HepG2 (cell line): ENCODE results near the gene MOG. TPM values are rescaled to one million over a fixed set of nuclear protein-coding genes. Genes with fewer than 3 reads are reported as not detected.

Experiments
- GABPA ChIP-seq, 2 experiments: IDR thresholded peaks; 2 replicates each; pipeline ENCODE4 v1.6.1; 2011 to 2016; ENCODE audit warnings: low read depth in 2 of 2, low read length in 1 of 2, missing biosample characterization in 1 of 2, missing genetic modification characterization in 1 of 2
- HMG20B ChIP-seq: conservative IDR thresholded peaks from 2 replicates; pipeline ENCODE4 v1.6.1; 2016; ENCODE audit warnings: missing genetic modification reagents, missing compliant biosample characterization
- IKZF1 ChIP-seq: fragments of 450-650 bp; IDR thresholded peaks from 2 replicates; pipeline ENCODE4 v1.7.1; 2016
- KDM1A ChIP-seq: IDR thresholded peaks from 2 replicates; pipeline ENCODE4 v1.6.1; 2016; ENCODE audit warnings: missing compliant biosample characterization
- KDM4B ChIP-seq: sonication (generic); formaldehyde crosslinking; IDR thresholded peaks from 2 replicates; pipeline ENCODE4 v1.4.0; 2020; ENCODE audit warnings: missing genetic modification reagents
- MIER2 ChIP-seq: IDR thresholded peaks from 2 replicates; pipeline ENCODE4 v1.6.1; 2016; ENCODE audit warnings: missing biosample characterization, missing genetic modification reagents
- PAXIP1 ChIP-seq: sonication (generic); formaldehyde crosslinking; conservative IDR thresholded peaks from 2 replicates; pipeline ENCODE4 v1.4.0; 2020; ENCODE audit warnings: mild to moderate bottlenecking, missing genetic modification reagents, moderate library complexity
- SIN3A ChIP-seq: IDR thresholded peaks from 2 replicates; pipeline ENCODE4 v1.6.1; 2011; ENCODE audit warnings: low read depth, mild to moderate bottlenecking, control low read depth, low read length, borderline replicate concordance
- SP4 ChIP-seq: sonication (generic); formaldehyde crosslinking; IDR thresholded peaks from 2 replicates; pipeline ENCODE4 v1.8.1; 2023; ENCODE audit warnings: mild to moderate bottlenecking, missing genetic modification reagents
- STAG1 ChIP-seq: sonication (generic); formaldehyde crosslinking; IDR thresholded peaks from 2 replicates; pipeline ENCODE4 v1.4.0; 2020; ENCODE audit warnings: missing genetic modification reagents
- ZBTB8A ChIP-seq: sonication (generic); formaldehyde crosslinking; IDR thresholded peaks from 2 replicates; pipeline ENCODE4 v1.4.0; 2020; ENCODE audit warnings: mild to moderate bottlenecking, low read depth, missing genetic modification reagents, borderline replicate concordance
- ZFP36L2 ChIP-seq: sonication (generic); formaldehyde crosslinking; IDR thresholded peaks from 2 replicates; pipeline ENCODE4 v1.4.0; 2020; ENCODE audit warnings: missing genetic modification reagents
- ZNF17 ChIP-seq: sonication (generic); formaldehyde crosslinking; IDR thresholded peaks from 2 replicates; pipeline ENCODE4 v1.5.0; 2020; ENCODE audit warnings: mild to moderate bottlenecking, missing genetic modification reagents
- ZNF225 ChIP-seq: sonication (generic); formaldehyde crosslinking; IDR thresholded peaks from 2 replicates; pipeline ENCODE4 v1.4.0; 2020; ENCODE audit warnings: mild to moderate bottlenecking, missing genetic modification reagents
- ZNF230 ChIP-seq: sonication (generic); formaldehyde crosslinking; IDR thresholded peaks from 2 replicates; pipeline ENCODE4 v1.4.0; 2020; ENCODE audit warnings: mild to moderate bottlenecking, missing genetic modification reagents
- ZNF256 ChIP-seq: sonication (generic); formaldehyde crosslinking; conservative IDR thresholded peaks from 2 replicates; pipeline ENCODE4 v1.4.0; 2020; ENCODE audit warnings: missing genetic modification reagents
- ZNF34 ChIP-seq: sonication (generic); formaldehyde crosslinking; IDR thresholded peaks from 2 replicates; pipeline ENCODE4 v1.4.0; 2020; ENCODE audit warnings: mild to moderate bottlenecking, missing genetic modification reagents, borderline replicate concordance
- ZNF44 ChIP-seq: sonication (generic); formaldehyde crosslinking; IDR thresholded peaks from 2 replicates; pipeline ENCODE4 v1.5.1; 2020; ENCODE audit warnings: mild to moderate bottlenecking, missing genetic modification reagents
- ZNF552 ChIP-seq: sonication (generic); formaldehyde crosslinking; IDR thresholded peaks from 2 replicates; pipeline ENCODE4 v1.9.0; 2022; ENCODE audit warnings: missing genetic modification reagents, mild to moderate bottlenecking, borderline replicate concordance
- ZNF747 ChIP-seq: sonication (generic); formaldehyde crosslinking; IDR thresholded peaks from 2 replicates; pipeline ENCODE4 v1.8.1; 2023; ENCODE audit warnings: missing genetic modification reagents, mild to moderate bottlenecking, borderline replicate concordance
- polyA plus RNA-seq, 8 experiments: library from polyadenylated mRNA; depleted of rRNA in 3 of 8; stranded (reverse) in 7 of 8; unstranded in 1 of 8; fragments of >200 nt; fragmentation: Illumina TruSeq in 4 of 8; extraction: Trizol in 4 of 8; gene quantifications; 2 replicates each; pipeline versions ENCODE4 v1.2.1 to v1.2.3, GENCODE V29; 2011 to 2016; ENCODE audit warnings: low read depth in 4 of 8, missing spikeins in 1 of 8, mixed read lengths in 1 of 8; ENCODE audit not compliant: insufficient read depth in 1 of 8
- total RNA-seq, 5 experiments: library from RNA; depleted of rRNA; stranded (reverse); fragments of >200 nt; fragmentation: Illumina TruSeq; extraction: Trizol; gene quantifications; 2 replicates each; pipeline ENCODE4 v1.2.3, GENCODE V29; 2016; ENCODE audit warnings: low read depth in 1 of 5
- TF ChIP-seq, protein P1 (sequence below): sonication (generic); formaldehyde crosslinking; IDR thresholded peaks from 2 replicates; pipeline ENCODE4 v1.4.0; 2020; ENCODE audit warnings: missing genetic modification reagents, low read depth, mild to moderate bottlenecking, borderline replicate concordance
- TF ChIP-seq, protein P2 (sequence below): sonication (generic); formaldehyde crosslinking; IDR thresholded peaks from 2 replicates; pipeline ENCODE4 v1.8.1; 2023; ENCODE audit warnings: mild to moderate bottlenecking, inconsistent platforms, moderate library complexity, missing genetic modification reagents, borderline replicate concordance
- TF ChIP-seq, protein P3 (sequence below): sonication (generic); formaldehyde crosslinking; IDR thresholded peaks from 2 replicates; pipeline ENCODE4 v1.4.0; 2020; ENCODE audit warnings: mild to moderate bottlenecking, missing genetic modification reagents

The MOG gene
- total and polyA plus RNA-seq, 2 of the 13 experiments (the other 11 are each of a cell fraction or from before 2014, with no cell fraction given), result not detected

- TF ChIP-seq PAXIP1, result no peak
- no peak for TF ChIP-seq ZNF230 (CRISPR knock-in tag)
- no peak for TF ChIP-seq ZNF747 (CRISPR knock-in tag)
- 0 out of 2 replicates have a peak, but pooled peaks have one; percentile 8 for TF ChIP-seq STAG1 (CRISPR knock-in tag)
- TF ChIP-seq, protein P1, sequence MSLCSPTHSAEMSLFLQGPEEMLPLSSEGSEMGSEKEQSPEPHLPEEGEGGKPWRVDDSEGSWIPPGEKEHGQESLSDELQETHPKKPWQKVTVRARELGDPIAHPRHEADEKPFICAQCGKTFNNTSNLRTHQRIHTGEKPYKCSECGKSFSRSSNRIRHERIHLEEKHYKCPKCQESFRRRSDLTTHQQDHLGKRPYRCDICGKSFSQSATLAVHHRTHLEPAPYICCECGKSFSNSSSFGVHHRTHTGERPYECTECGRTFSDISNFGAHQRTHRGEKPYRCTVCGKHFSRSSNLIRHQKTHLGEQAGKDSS (CRISPR knock-in tag), result no peak; the same call in 1 of the 2 replicates
- TF ChIP-seq ZNF225 (CRISPR knock-in tag), result no peak
- TF ChIP-seq ZNF17 (CRISPR knock-in tag), result no peak
- 0 out of 2 replicates have a peak, but pooled peaks have one; percentile 51 for TF ChIP-seq ZNF256
- TF ChIP-seq MIER2 (CRISPR knock-in tag), result no peak
- no peak for TF ChIP-seq ZBTB8A (CRISPR knock-in tag)
- no peak for TF ChIP-seq HMG20B (CRISPR knock-in tag)
- no peak for TF ChIP-seq KDM4B (CRISPR knock-in tag)
- TF ChIP-seq, protein P2, sequence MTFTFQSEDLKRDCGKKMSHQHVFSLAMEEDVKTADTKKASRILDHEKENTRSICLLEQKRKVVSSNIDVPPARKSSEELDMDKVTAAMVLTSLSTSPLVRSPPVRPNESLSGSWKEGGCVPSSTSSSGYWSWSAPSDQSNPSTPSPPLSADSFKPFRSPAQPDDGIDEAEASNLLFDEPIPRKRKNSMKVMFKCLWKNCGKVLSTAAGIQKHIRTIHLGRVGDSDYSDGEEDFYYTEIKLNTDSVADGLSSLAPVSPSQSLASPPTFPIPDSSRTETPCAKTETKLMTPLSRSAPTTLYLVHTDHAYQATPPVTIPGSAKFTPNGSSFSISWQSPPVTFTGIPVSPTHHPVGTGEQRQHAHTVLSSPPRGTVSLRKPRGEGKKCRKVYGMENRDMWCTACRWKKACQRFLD (CRISPR knock-in tag), result no peak
- TF ChIP-seq SP4 (CRISPR knock-in tag), result peak; percentile 61
- TF ChIP-seq, protein P3, sequence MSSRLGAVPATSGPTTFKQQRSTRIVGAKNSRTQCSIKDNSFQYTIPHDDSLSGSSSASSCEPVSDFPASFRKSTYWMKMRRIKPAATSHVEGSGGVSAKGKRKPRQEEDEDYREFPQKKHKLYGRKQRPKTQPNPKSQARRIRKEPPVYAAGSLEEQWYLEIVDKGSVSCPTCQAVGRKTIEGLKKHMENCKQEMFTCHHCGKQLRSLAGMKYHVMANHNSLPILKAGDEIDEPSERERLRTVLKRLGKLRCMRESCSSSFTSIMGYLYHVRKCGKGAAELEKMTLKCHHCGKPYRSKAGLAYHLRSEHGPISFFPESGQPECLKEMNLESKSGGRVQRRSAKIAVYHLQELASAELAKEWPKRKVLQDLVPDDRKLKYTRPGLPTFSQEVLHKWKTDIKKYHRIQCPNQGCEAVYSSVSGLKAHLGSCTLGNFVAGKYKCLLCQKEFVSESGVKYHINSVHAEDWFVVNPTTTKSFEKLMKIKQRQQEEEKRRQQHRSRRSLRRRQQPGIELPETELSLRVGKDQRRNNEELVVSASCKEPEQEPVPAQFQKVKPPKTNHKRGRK (CRISPR knock-in tag), result no peak
- TF ChIP-seq ZNF34 (CRISPR knock-in tag), result no peak
- TF ChIP-seq ZNF44 (CRISPR knock-in tag), result no peak
- TF ChIP-seq GABPA (IDR thresholded peaks at IDR 0.05; ENCODE audit: low read depth, low read length), result no peak
- TF ChIP-seq GABPA (CRISPR knock-in tag; IDR thresholded peaks at IDR 0.05; ENCODE audit: low read depth), result no peak
- TF ChIP-seq SIN3A, result no peak
- TF ChIP-seq ZFP36L2 (CRISPR knock-in tag), result no peak
- TF ChIP-seq KDM1A (CRISPR knock-in tag), result no peak
- TF ChIP-seq IKZF1, result no peak
- no peak for TF ChIP-seq ZNF552 (CRISPR knock-in tag)
These were observed 6.9 kb upstream of the MOG start (continued) for GRCh38 chr6:29649701-29650673.
